ENCODE results near the gene FKBP3.

Gene FKBP3

DNA sequence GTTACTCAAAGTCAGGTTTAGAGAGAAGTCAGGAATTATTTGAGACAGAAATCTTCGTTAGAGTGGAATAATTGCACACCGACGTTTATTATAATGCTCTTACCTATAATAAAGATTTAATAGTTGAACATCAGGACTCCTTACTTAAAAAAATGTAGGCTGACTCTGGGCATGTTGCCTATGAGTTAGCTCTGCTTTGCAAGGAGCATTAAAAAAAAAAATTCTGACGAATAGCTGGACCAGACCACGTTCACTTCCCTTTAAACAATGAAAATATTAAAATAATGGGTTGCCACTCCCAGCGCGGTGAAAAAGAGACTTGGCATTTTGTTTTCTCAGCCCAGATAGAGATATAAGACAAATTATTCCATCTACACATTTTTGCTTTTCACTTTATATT lies 875 bp upstream of the FKBP3 start:
- H3K4me3 ChIP-seq (ENCODE audit: low read depth, low read length), result peak overlapping the region; percentile 48
- no peak for TF ChIP-seq CTCF (IDR thresholded peaks at IDR 0.05; ENCODE audit: borderline replicate concordance, insufficient read depth, low read depth, low read length)

DNA sequence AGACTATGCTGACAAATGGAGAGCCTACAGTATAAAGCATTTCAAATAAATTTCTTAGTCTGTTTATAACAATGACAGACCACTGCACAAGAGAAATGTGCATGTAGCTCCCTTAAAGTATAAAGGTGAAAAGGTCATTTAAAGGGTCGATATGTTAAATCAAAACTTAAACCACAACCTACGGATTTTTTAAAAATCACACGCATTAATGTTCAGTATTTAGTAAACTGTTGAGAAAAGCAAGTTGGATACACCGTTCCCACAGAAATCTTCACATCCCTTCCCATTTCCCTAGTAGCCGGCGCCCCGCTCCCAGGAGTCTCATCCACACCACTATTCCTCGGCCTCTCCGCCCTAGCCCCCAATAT lies 614 bp downstream of the FKBP3 start:
- H3K4me3 ChIP-seq (ENCODE audit: low read depth, low read length), result peak overlapping the region; percentile 82
- no peak for TF ChIP-seq CTCF (IDR thresholded peaks at IDR 0.05; ENCODE audit: borderline replicate concordance, insufficient read depth, low read depth, low read length)

GRCh38 chr14:45128963-45129629 lies 5.2 kb downstream of the FKBP3 start:
- H3K4me3 ChIP-seq (ENCODE audit: low read depth, low read length), result no peak overlapping the region
- no peak for TF ChIP-seq CTCF (IDR thresholded peaks at IDR 0.05; ENCODE audit: borderline replicate concordance, insufficient read depth, low read depth, low read length)

- no peak for TF ChIP-seq CTCF (IDR thresholded peaks at IDR 0.05; ENCODE audit: borderline replicate concordance, insufficient read depth, low read depth, low read length)
- H3K4me3 ChIP-seq (ENCODE audit: low read depth, low read length), result no peak overlapping the region
Measured at GRCh38 chr14:45125754-45126153, 8.5 kb downstream of the FKBP3 start.

DNA sequence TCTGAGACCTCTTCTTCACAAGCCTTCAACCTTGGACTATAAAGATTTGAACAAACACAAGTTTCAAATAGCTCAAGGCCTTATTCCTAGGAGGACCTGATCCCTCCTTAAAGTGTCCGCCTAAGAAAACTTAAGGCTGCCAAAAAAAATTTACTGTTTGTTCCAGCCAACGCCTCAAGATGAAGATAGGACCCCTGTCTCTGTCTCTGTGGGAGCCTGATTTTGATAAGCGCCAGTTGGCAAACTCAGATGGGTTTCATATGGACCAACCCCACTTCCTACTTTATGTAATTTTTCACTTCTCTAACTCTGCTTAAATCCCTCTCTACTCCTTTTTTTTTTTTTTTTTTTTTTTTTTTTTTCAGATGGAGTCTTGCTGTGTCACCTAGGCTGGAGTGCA lies 11.0 kb downstream of the FKBP3 start:
- no peak for TF ChIP-seq CTCF (IDR thresholded peaks at IDR 0.05; ENCODE audit: borderline replicate concordance, insufficient read depth, low read depth, low read length)
- no peak overlapping the region for H3K4me3 ChIP-seq (ENCODE audit: low read depth, low read length)

DNA sequence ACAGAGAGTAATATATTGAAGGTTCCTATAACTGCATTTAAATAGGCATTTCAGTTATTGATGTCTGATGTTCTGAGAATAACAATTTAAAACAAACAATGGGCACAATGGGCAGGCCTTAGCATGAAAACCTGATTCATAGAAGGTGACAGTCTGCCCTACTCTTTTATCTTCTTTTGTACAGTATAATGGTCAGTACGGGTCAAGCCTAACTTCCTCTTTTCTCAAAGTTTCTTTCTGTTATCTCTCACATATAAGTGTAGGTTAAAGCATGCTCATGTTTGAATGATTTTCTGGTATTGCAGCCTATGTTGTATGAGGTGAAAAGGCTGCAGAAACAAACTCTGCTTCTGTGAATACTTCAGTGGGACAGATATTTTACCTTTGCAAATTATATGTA lies 14.2 kb downstream of the FKBP3 start:
- TF ChIP-seq CTCF (IDR thresholded peaks at IDR 0.05; ENCODE audit: borderline replicate concordance, insufficient read depth, low read depth, low read length), result no peak
- H3K4me3 ChIP-seq (ENCODE audit: low read depth, low read length), result no peak overlapping the region

GRCh38 chr14:45118594-45118993 lies 15.7 kb downstream of the FKBP3 start:
- TF ChIP-seq CTCF (IDR thresholded peaks at IDR 0.05; ENCODE audit: borderline replicate concordance, insufficient read depth, low read depth, low read length), result no peak
- H3K4me3 ChIP-seq (ENCODE audit: low read depth, low read length), result no peak overlapping the region

Measured in GM12875 (cell line).